C4-2B (cell line): Measurements from ENCODE around the gene RAPGEF6.

Experiments used
- CTCF ChIP-seq: fragments of 450-650 bp; conservative IDR thresholded peaks from 2 replicates; pipeline ENCODE4 v1.5.1; 2017; ENCODE audit warnings: mild to moderate bottlenecking
- ZFX ChIP-seq: fragments of 450-650 bp; IDR thresholded peaks from 2 replicates; pipeline ENCODE4 v1.6.1; 2017

GRCh38 chr5:131387255-131387654 lies 247.8 kb downstream of the RAPGEF6 start:
- no peak for TF ChIP-seq CTCF
- no peak for TF ChIP-seq ZFX
